ENCODE data around the gene CRISPLD2.

Gene CRISPLD2

GRCh38 chr16:84803146-84803545 is 16.6 kb upstream of the CRISPLD2 start:
- no peak for DNase-seq

GRCh38 chr16:84804326-84804725 is 15.5 kb upstream of the CRISPLD2 start:
- no peak for DNase-seq

- no peak for DNase-seq
These were observed 13.4 kb upstream of the CRISPLD2 start for GRCh38 chr16:84806256-84806889.

- DNase-seq, result no peak
These were observed 12.9 kb upstream of the CRISPLD2 start for GRCh38 chr16:84806890-84807258.

- DNase-seq, result no peak
These were observed 12.0 kb upstream of the CRISPLD2 start for GRCh38 chr16:84807776-84808175.

GRCh38 chr16:84808826-84809225 is 11.0 kb upstream of the CRISPLD2 start:
- no peak for DNase-seq

- DNase-seq, result no peak
These were observed 9.1 kb upstream of the CRISPLD2 start for GRCh38 chr16:84810518-84811273.

- DNase-seq, result no peak
These were observed 8.3 kb upstream of the CRISPLD2 start for GRCh38 chr16:84811529-84811928.

GRCh38 chr16:84813141-84813934 is 6.4 kb upstream of the CRISPLD2 start:
- no peak for DNase-seq

- no peak for DNase-seq
These were observed 4.3 kb upstream of the CRISPLD2 start for GRCh38 chr16:84815462-84815861.

- no peak for DNase-seq
These were observed 3.8 kb upstream of the CRISPLD2 start for GRCh38 chr16:84816023-84816422.

- no peak for DNase-seq
These were observed 3.3 kb upstream of the CRISPLD2 start for GRCh38 chr16:84816485-84816884.

- DNase-seq, result no peak
These were observed 2.6 kb upstream of the CRISPLD2 start for GRCh38 chr16:84817206-84817605.

GRCh38 chr16:84817613-84818012 is 2.2 kb upstream of the CRISPLD2 start:
- DNase-seq, result no peak

GRCh38 chr16:84818133-84818532 is 1.7 kb upstream of the CRISPLD2 start:
- no peak for DNase-seq

- no peak for DNase-seq
These were observed 669 bp upstream of the CRISPLD2 start for GRCh38 chr16:84818989-84819643.

GRCh38 chr16:84820305-84820684 is 510 bp downstream of the CRISPLD2 start:
- no peak for DNase-seq

GRCh38 chr16:84820771-84821170 is 986 bp downstream of the CRISPLD2 start:
- DNase-seq, result no peak

GRCh38 chr16:84821179-84821578 is 1.4 kb downstream of the CRISPLD2 start:
- no peak for DNase-seq

- no peak for DNase-seq
These were observed 2.2 kb downstream of the CRISPLD2 start for GRCh38 chr16:84821728-84822689.

GRCh38 chr16:84822990-84823389 is 3.2 kb downstream of the CRISPLD2 start:
- DNase-seq, result no peak

- no peak for DNase-seq
These were observed 3.7 kb downstream of the CRISPLD2 start for GRCh38 chr16:84823484-84823883.
